HG02870 (cell line): Measurements from ENCODE around the gene PGK2.

ENCODE experiments used
- ATAC-seq: cut with Tn5 transposase; IDR thresholded peaks from one replicate; pipeline ENCODE4 v1.9.1; 2021; ENCODE audit warnings: mild to moderate bottlenecking, moderate library complexity; ENCODE audit not compliant: unreplicated experiment

The PGK2 gene

DNA sequence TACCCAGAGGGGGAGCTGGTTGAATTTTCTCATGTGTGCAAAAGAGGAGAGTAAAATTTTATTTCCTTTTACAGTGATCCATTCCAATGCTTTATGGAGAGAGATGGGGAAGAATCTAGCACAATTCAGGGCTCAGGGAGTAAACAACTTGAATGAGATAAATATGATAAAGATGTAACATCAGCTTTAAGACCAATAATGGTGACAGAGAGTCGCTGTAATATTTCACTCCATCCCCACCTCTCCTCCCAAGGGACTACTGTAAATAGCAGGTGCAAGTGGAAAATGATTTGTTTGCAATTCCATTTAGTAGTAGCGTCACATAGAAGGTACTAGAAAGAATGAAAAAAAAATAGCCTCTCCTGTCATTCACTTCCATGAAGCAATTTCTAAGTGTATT is 47.7 kb downstream of the PGK2 start:
- no peak for ATAC-seq

DNA sequence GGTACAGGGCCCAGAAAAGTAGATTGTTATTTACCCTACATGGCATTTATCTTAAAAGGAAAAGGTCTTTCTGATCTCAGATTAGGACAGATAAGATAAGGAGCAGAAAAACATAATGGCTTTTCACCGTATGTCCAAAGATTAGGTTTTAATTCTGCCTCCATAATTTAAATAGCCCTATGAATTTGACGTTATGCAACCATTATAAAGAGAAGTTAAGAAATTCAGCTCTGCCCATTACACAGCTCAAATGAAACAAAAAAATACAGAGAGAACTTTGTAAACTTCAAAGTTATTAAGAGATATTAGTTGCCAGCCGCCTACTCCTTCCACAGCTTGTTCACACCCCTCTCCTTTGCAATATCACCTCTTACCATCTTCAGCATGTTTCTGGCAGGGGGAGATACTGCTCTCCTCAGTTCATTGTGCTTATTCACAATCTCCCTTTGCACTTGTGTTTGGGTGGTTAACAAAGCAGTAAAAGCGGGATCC is 51.0 kb downstream of the PGK2 start:
- ATAC-seq: no peak
